ACC112 (cell line): ENCODE data around the gene SYNGAP1.
"Not testable (repeated sequence)": the region's sequence is repeated elsewhere in the genome, so short reads cannot be mapped to it uniquely, and the experiment has no call there.

Source experiments
- H2AFZ ChIP-seq: fragments of 200-600 bp; sonication (generic); one replicate; pipeline ENCODE4 v1.6.0; 2017; ENCODE audit warnings: antibody characterized with exemption, low read length; ENCODE audit not compliant: unreplicated experiment
- H3K27ac ChIP-seq: fragments of 200-600 bp; sonication (generic); 2 replicates; pipeline ENCODE4 v1.5.1; 2014; ENCODE audit warnings: low read depth, mild to moderate bottlenecking, antibody characterized with exemption, low read length, moderate library complexity
- H3K27me3 ChIP-seq: fragments of 200-600 bp; sonication (generic); 2 replicates; pipeline ENCODE4 v1.6.1; 2014; ENCODE audit warnings: mild to moderate bottlenecking, antibody characterized with exemption, low read length, moderate library complexity, mixed read lengths; ENCODE audit not compliant: insufficient read depth
- H3K36me3 ChIP-seq: fragments of 200-600 bp; sonication (generic); 2 replicates; pipeline ENCODE4 v1.6.1; 2016; ENCODE audit warnings: mild to moderate bottlenecking, antibody characterized with exemption, low read length, moderate library complexity, mixed read lengths; ENCODE audit not compliant: insufficient read depth
- H3K4me1 ChIP-seq: fragments of 200-600 bp; sonication (generic); one replicate; pipeline ENCODE4 v1.6.1; 2016; ENCODE audit warnings: low read length, mixed read lengths; ENCODE audit not compliant: insufficient read depth, unreplicated experiment, control insufficient read depth
- H3K4me3 ChIP-seq: fragments of 200-600 bp; sonication (generic); 2 replicates; pipeline ENCODE4 v1.5.1; 2014; ENCODE audit warnings: mild to moderate bottlenecking, low read depth, low read length
- H3K79me2 ChIP-seq: fragments of 200-600 bp; sonication (generic); one replicate; pipeline ENCODE4 v1.6.0; 2016; ENCODE audit warnings: low read length; ENCODE audit not compliant: control insufficient read depth, unreplicated experiment, insufficient read depth

SYNGAP1 gene

GRCh38 chr6:33484673-33485262, 64.9 kb downstream of the SYNGAP1 start:
- H2AFZ ChIP-seq, H3K79me2 ChIP-seq, H3K4me1 ChIP-seq, H3K27ac ChIP-seq, H3K4me3 ChIP-seq, H3K36me3 ChIP-seq: not testable (repeated sequence)
- peaks cover 17% of the 10 kb centered on the region for H3K27me3 ChIP-seq

- H3K27ac ChIP-seq, H3K4me1 ChIP-seq, H3K4me3 ChIP-seq, H3K79me2 ChIP-seq, H3K36me3 ChIP-seq, H2AFZ ChIP-seq: not testable (repeated sequence)
- H3K27me3 ChIP-seq = peaks cover 17% of the 10 kb centered on the region
Observed at GRCh38 chr6:33485680-33486079, 65.8 kb downstream of the SYNGAP1 start.

GRCh38 chr6:33488339-33488738, 68.5 kb downstream of the SYNGAP1 start:
- H3K27ac ChIP-seq = no peak overlapping the region
- no peaks in the 10 kb centered on the region for H3K36me3 ChIP-seq
- H2AFZ ChIP-seq = no peak overlapping the region
- no peak overlapping the region for H3K4me3 ChIP-seq
- H3K4me1 ChIP-seq = no peaks in the 10 kb centered on the region
- peaks cover 17% of the 10 kb centered on the region for H3K27me3 ChIP-seq
- H3K79me2 ChIP-seq = no peaks in the 10 kb centered on the region

DNA sequence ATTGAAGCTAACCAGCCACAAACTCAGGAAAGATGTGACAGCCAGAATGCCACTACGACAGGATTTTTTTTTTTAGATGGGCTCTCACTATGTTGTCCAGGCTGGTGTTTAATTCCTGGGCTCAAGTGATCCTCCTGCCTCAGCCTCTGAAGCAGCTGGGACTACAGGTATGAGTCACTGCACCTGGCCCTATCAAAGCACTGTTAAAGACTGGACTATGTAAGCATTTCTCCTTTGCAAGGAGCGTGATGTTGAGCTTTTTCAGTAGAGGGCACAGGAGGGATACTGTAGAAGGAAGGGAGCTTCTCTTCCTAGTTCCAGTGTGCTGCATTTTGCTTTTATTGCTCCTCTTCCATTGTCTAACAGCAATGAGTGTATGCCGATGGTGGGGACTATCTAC, 70.3 kb downstream of the SYNGAP1 start:
- H3K36me3 ChIP-seq = no peaks in the 10 kb centered on the region
- no peaks in the 10 kb centered on the region for H3K4me1 ChIP-seq
- no peak overlapping the region for H3K27ac ChIP-seq
- H3K4me3 ChIP-seq = no peak overlapping the region
- peaks cover 17% of the 10 kb centered on the region for H3K27me3 ChIP-seq
- no peaks in the 10 kb centered on the region for H3K79me2 ChIP-seq
- no peak overlapping the region for H2AFZ ChIP-seq

- H3K27me3 ChIP-seq = peaks cover 17% of the 10 kb centered on the region
- H3K36me3 ChIP-seq = no peaks in the 10 kb centered on the region
- no peak overlapping the region for H2AFZ ChIP-seq
- H3K4me3 ChIP-seq = no peak overlapping the region
- no peaks in the 10 kb centered on the region for H3K79me2 ChIP-seq
- no peaks in the 10 kb centered on the region for H3K4me1 ChIP-seq
- H3K27ac ChIP-seq = no peak overlapping the region
Observed at GRCh38 chr6:33490621-33491020, 70.8 kb downstream of the SYNGAP1 start.

GRCh38 chr6:33492093-33492492, 72.2 kb downstream of the SYNGAP1 start:
- H2AFZ ChIP-seq = no peak overlapping the region
- H3K27me3 ChIP-seq = peaks cover 13% of the 10 kb centered on the region
- no peak overlapping the region for H3K27ac ChIP-seq
- no peaks in the 10 kb centered on the region for H3K36me3 ChIP-seq
- H3K4me3 ChIP-seq = no peak overlapping the region
- no peaks in the 10 kb centered on the region for H3K79me2 ChIP-seq
- no peaks in the 10 kb centered on the region for H3K4me1 ChIP-seq

DNA sequence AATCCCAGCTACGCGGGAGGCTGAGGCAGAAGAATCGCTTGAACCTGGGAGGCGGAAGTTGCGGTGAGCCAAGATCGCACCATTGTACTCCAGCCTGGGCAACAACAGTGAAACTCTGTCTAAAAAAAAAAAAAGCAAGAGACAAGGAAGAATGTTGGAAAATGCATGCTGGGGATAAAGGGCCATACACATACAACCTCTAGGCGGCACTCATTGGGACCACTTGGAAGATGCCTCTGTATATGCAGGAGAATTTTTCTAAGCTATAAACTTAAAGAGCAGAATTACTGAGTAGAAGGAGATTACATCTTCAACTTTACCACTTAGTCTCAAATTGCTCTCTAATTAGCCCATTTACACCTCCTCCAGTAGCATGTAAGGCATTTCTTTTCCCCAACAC, 77.3 kb downstream of the SYNGAP1 start:
- H3K79me2 ChIP-seq = no peaks in the 10 kb centered on the region
- H3K4me1 ChIP-seq = no peaks in the 10 kb centered on the region
- no peak overlapping the region for H2AFZ ChIP-seq
- H3K36me3 ChIP-seq = no peaks in the 10 kb centered on the region
- no peak overlapping the region for H3K4me3 ChIP-seq
- peaks cover 17% of the 10 kb centered on the region; the same call in 1 of the 2 replicates for H3K27me3 ChIP-seq
- no peak overlapping the region for H3K27ac ChIP-seq

- Histone ChIP-seq H3K36me3 (no peaks in the 10 kb centered on the region), H3K4me1 (no peaks in the 10 kb centered on the region), H3K27me3 (peaks cover 17% of the 10 kb centered on the region; the same call in 1 of the 2 replicates), H3K27ac (no peak overlapping the region), H2AFZ (no peak overlapping the region), H3K79me2 (no peaks in the 10 kb centered on the region), H3K4me3 (no peak overlapping the region)
Observed at GRCh38 chr6:33502486-33502885, 82.6 kb downstream of the SYNGAP1 start.

- H3K27me3 ChIP-seq = peaks cover 8% of the 10 kb centered on the region; the same call in 1 of the 2 replicates
- H3K4me1 ChIP-seq = peaks cover 5% of the 10 kb centered on the region
- no peak overlapping the region for H3K27ac ChIP-seq
- no peaks in the 10 kb centered on the region for H3K79me2 ChIP-seq
- H3K36me3 ChIP-seq = no peaks in the 10 kb centered on the region
- H2AFZ ChIP-seq = no peak overlapping the region
- H3K4me3 ChIP-seq = no peak overlapping the region
Observed at GRCh38 chr6:33504486-33504885, 84.6 kb downstream of the SYNGAP1 start.
